DOHH2 (cell line): ENCODE data around the gene ADAD2.

Source experiments
- H3F3A ChIP-seq: fragments of 200-600 bp; sonication (generic), shearing (Covaris generic); 2 replicates; pipeline ENCODE4 v1.6.0; 2016; ENCODE audit warnings: antibody characterized with exemption, mild to moderate bottlenecking; ENCODE audit not compliant: control insufficient read depth, insufficient read depth
- H3K27ac ChIP-seq: fragments of 200-600 bp; sonication (generic); 2 replicates; pipeline ENCODE4 v1.5.1; 2014; ENCODE audit warnings: low read depth, mild to moderate bottlenecking, low read length, moderate library complexity
- H3K27me3 ChIP-seq: fragments of 200-600 bp; sonication (generic); 2 replicates; pipeline ENCODE4 v1.6.1; 2014; ENCODE audit warnings: mild to moderate bottlenecking, low read length, mixed read lengths; ENCODE audit not compliant: control insufficient read depth
- H3K36me3 ChIP-seq: fragments of 200-600 bp; sonication (generic); 2 replicates; pipeline ENCODE4 v1.6.1; 2014; ENCODE audit warnings: mild to moderate bottlenecking, low read length, moderate library complexity, mixed read lengths; ENCODE audit not compliant: control insufficient read depth
- H3K4me1 ChIP-seq: fragments of 200-600 bp; sonication (generic); 2 replicates; pipeline ENCODE4 v1.6.1; 2014; ENCODE audit warnings: mild to moderate bottlenecking, low read length, mixed read lengths; ENCODE audit not compliant: control insufficient read depth
- H3K4me2 ChIP-seq: fragments of 200-600 bp; sonication (generic); 2 replicates; pipeline ENCODE4 v1.6.0; 2014; ENCODE audit warnings: mild to moderate bottlenecking, low read length, moderate library complexity
- H3K4me3 ChIP-seq: fragments of 200-600 bp; sonication (generic); 2 replicates; pipeline ENCODE4 v1.5.1; 2014; ENCODE audit warnings: mild to moderate bottlenecking, low read length, mixed read lengths
- H3K79me2 ChIP-seq: fragments of 200-600 bp; sonication (generic); 2 replicates; pipeline ENCODE4 v1.6.1; 2014; ENCODE audit warnings: mild to moderate bottlenecking, low read length, mixed read lengths; ENCODE audit not compliant: control insufficient read depth
- H3K9me2 ChIP-seq: fragments of 200-600 bp; sonication (generic); replicated peaks from 2 replicates; pipeline ENCODE4 v1.6.1; 2014; ENCODE audit warnings: mild to moderate bottlenecking, low read length, mixed read lengths; ENCODE audit not compliant: control insufficient read depth
- H3K9me3 ChIP-seq: fragments of 200-600 bp; sonication (generic); 2 replicates; pipeline ENCODE4 v1.6.1; 2014; ENCODE audit warnings: antibody characterized with exemption, low read length, mixed read lengths; ENCODE audit not compliant: control insufficient read depth, insufficient read depth
- H4K20me1 ChIP-seq: fragments of 200-600 bp; sonication (generic); 2 replicates; pipeline ENCODE4 v1.6.0; 2014; ENCODE audit warnings: low read depth, mild to moderate bottlenecking, antibody characterized with exemption, low read length, moderate library complexity; ENCODE audit not compliant: control insufficient read depth, insufficient read depth
- EZH2phosphoT487 ChIP-seq: fragments of 200-600 bp; sonication (generic); IDR thresholded peaks from 2 replicates; pipeline ENCODE4 v1.6.1; 2017; ENCODE audit warnings: borderline replicate concordance, mild to moderate bottlenecking, antibody characterized with exemption, low read length, moderate library complexity, mixed read lengths
- TF ChIP-seq, protein P1 (sequence below): fragments of 200-600 bp; sonication (generic); IDR thresholded peaks from one replicate; pipeline ENCODE4 v1.5.1; 2014; ENCODE audit warnings: antibody characterized with exemption, mild to moderate bottlenecking, low read depth, low read length; ENCODE audit not compliant: poor library complexity, severe bottlenecking

The ADAD2 gene

DNA sequence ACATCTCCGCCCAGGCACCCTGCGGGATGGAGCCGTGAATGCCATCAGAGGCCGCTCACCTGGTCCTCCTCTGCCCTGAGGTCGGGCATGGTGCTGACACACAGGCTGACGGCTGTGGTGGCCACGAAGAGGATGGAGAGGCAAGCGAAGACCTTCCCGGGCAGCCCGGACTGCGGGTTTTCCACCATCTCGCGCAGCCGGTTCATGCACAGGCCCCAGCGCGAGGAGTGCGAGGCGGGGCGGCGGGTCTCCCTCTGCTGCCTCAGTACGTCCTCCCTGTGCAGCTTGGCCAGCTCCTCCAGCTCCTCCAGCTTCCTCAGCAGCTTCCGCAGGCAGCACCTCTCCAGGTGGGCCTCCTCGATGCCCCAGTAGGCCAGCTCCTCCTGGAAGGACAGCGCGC, 45.7 kb downstream of the ADAD2 start:
- no peaks in the 10 kb centered on the region for H4K20me1 ChIP-seq
- no peaks in the 10 kb centered on the region for H3F3A ChIP-seq
- TF ChIP-seq, protein P1, sequence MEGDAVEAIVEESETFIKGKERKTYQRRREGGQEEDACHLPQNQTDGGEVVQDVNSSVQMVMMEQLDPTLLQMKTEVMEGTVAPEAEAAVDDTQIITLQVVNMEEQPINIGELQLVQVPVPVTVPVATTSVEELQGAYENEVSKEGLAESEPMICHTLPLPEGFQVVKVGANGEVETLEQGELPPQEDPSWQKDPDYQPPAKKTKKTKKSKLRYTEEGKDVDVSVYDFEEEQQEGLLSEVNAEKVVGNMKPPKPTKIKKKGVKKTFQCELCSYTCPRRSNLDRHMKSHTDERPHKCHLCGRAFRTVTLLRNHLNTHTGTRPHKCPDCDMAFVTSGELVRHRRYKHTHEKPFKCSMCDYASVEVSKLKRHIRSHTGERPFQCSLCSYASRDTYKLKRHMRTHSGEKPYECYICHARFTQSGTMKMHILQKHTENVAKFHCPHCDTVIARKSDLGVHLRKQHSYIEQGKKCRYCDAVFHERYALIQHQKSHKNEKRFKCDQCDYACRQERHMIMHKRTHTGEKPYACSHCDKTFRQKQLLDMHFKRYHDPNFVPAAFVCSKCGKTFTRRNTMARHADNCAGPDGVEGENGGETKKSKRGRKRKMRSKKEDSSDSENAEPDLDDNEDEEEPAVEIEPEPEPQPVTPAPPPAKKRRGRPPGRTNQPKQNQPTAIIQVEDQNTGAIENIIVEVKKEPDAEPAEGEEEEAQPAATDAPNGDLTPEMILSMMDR = no peak
- TF ChIP-seq EZH2phosphoT487 = no peak
- no peak overlapping the region for H3K4me3 ChIP-seq
- no peak overlapping the region for H3K27ac ChIP-seq
- H3K27me3 ChIP-seq = peaks cover 6% of the 10 kb centered on the region; the same call in 1 of the 2 replicates
- no peaks in the 10 kb centered on the region for H3K9me3 ChIP-seq
- no peaks in the 10 kb centered on the region for H3K9me2 ChIP-seq
- H3K36me3 ChIP-seq = no peaks in the 10 kb centered on the region
- no peaks in the 10 kb centered on the region for H3K4me1 ChIP-seq
- H3K4me2 ChIP-seq = no peak overlapping the region
- H3K79me2 ChIP-seq = no peaks in the 10 kb centered on the region

DNA sequence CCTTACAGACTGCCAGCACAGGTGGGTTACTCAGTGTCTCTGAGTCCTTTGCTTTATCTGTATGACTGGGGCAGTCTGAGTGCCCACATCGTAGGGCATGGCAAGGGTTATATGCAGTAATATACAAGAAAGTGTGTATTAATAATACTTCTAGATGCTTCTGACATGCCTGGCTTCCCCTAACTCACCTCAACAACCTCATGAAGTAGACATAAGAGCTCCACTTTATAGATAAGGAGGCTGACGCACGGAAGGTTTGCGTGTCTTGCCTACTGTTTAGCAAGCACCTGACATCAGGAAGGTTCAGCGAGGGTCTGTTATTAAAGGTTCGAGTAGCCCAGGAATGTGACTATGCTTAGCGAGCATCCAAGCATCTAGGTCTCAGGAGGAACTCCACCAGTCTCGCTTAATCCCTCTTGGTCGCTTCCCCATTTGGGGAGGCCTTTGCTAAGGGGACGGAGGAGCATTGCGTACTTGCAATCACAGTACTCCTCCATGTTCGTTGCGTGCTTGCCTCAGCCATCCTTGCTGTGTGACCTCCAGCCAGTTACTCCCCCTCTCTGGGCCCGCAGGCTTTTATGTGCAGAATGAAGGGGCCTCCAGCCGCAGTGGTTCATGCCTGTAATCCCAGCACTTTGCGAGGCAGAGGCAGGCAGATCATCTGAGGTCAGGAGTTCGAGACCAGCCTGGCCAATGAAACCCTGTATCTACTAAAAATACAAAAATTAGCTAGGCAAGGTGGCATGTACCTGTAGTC, 47.2 kb downstream of the ADAD2 start:
- H3K4me3 ChIP-seq = no peak overlapping the region
- no peaks in the 10 kb centered on the region for H3F3A ChIP-seq
- no peaks in the 10 kb centered on the region for H4K20me1 ChIP-seq
- H3K9me2 ChIP-seq = no peaks in the 10 kb centered on the region
- H3K27me3 ChIP-seq = peaks cover 6% of the 10 kb centered on the region; the same call in 1 of the 2 replicates
- no peaks in the 10 kb centered on the region for H3K79me2 ChIP-seq
- H3K4me2 ChIP-seq = no peak overlapping the region
- H3K9me3 ChIP-seq = no peaks in the 10 kb centered on the region
- TF ChIP-seq, protein P1 = no peak
- TF ChIP-seq EZH2phosphoT487 = no peak
- no peaks in the 10 kb centered on the region for H3K4me1 ChIP-seq
- H3K27ac ChIP-seq = no peak overlapping the region
- H3K36me3 ChIP-seq = no peaks in the 10 kb centered on the region

DNA sequence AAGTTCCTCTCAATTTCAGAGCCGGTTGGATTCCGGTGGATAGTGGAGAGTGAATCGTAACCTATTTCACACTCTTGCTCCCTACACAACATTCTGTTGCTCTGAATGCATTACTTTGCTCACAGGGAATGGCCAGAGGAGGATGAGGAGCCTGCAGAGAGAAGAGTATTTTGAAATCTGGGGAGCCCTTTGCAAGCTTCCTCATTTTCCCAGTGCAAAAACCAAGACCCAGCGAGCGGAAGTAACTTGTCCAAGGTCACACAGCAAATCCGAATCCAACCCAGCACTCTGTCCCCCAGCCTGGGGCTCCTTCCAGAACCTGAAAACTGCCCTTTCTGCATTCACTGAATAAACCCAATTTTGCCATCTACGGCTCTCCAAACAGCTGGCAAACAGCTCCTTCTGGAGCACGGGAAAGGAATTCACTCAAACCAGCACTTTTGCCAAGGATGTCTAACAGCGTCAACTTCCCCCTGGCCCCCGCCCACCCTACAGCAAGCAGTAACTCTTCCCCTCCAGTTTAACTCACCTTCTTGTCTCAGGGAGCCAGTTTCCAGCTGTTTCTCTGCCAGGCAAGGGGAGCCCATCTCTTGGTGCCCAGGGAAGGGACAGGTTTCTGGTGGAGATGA, 48.3 kb downstream of the ADAD2 start:
- TF ChIP-seq EZH2phosphoT487 = no peak
- TF ChIP-seq, protein P1 = no peak
- Histone ChIP-seq H3K27me3 (peaks cover 6% of the 10 kb centered on the region; the same call in 1 of the 2 replicates), H3K4me2 (no peak overlapping the region)

More for the DNA sequence above, 48.3 kb downstream of the ADAD2 start:
- Histone ChIP-seq H3K9me3 (no peaks in the 10 kb centered on the region), H3K36me3 (no peaks in the 10 kb centered on the region), H3K27ac (no peak overlapping the region), H3K4me3 (no peak overlapping the region), H3K4me1 (no peaks in the 10 kb centered on the region), H3K79me2 (no peaks in the 10 kb centered on the region), H3F3A (no peaks in the 10 kb centered on the region), H3K9me2 (no peaks in the 10 kb centered on the region), H4K20me1 (no peaks in the 10 kb centered on the region)
